SU-DHL-6 (cell line): ENCODE results near the gene LRRC75A.

Experiments
- H2AFZ ChIP-seq: fragments of 200-600 bp; sonication (generic); 2 replicates; pipeline ENCODE4 v1.6.1; 2014; ENCODE audit warnings: low read depth, mild to moderate bottlenecking, moderate library complexity, mixed read lengths, antibody characterized with exemption, low read length; ENCODE audit not compliant: severe bottlenecking
- H3F3A ChIP-seq: fragments of 200-600 bp; shearing (Covaris generic); 2 replicates; pipeline ENCODE4 v1.6.0; 2016; ENCODE audit warnings: antibody characterized with exemption, mild to moderate bottlenecking; ENCODE audit not compliant: insufficient read depth
- H3K27ac ChIP-seq: fragments of 200-600 bp; sonication (generic); 2 replicates; pipeline ENCODE4 v1.5.1; 2016; ENCODE audit warnings: low read depth, mild to moderate bottlenecking, low read length, moderate library complexity, mixed read lengths
- H3K27me3 ChIP-seq: fragments of 200-600 bp; sonication (generic), shearing (Covaris generic); 2 replicates; pipeline ENCODE4 v1.6.0; 2014; ENCODE audit warnings: mild to moderate bottlenecking, low read length
- H3K36me3 ChIP-seq: fragments of 200-600 bp; sonication (generic); 2 replicates; pipeline ENCODE4 v1.6.1; 2014; ENCODE audit warnings: mild to moderate bottlenecking, low read length, mixed read lengths
- H3K4me2 ChIP-seq: fragments of 300-600, 200-600 bp; shearing (Covaris generic), sonication (generic); 2 replicates; pipeline ENCODE4 v1.6.0; 2014; ENCODE audit warnings: low read length, low read depth, mild to moderate bottlenecking; ENCODE audit not compliant: poor library complexity, severe bottlenecking
- H3K4me3 ChIP-seq: fragments of 200-600 bp; sonication (generic); 2 replicates; pipeline ENCODE4 v1.5.1; 2014; ENCODE audit warnings: antibody characterized with exemption, low read length, mild to moderate bottlenecking, mixed read lengths; ENCODE audit not compliant: insufficient read depth, poor library complexity, severe bottlenecking
- H3K79me2 ChIP-seq: fragments of 200-600 bp; sonication (generic); 2 replicates; pipeline ENCODE4 v1.6.1; 2014; ENCODE audit warnings: mild to moderate bottlenecking, low read length, moderate library complexity; ENCODE audit not compliant: insufficient read depth
- H3K9ac ChIP-seq: fragments of 200-600 bp; sonication (generic); 2 replicates; pipeline ENCODE4 v1.7.0; 2014; ENCODE audit warnings: mild to moderate bottlenecking, low read length
- H3K9me2 ChIP-seq: fragments of 200-600 bp; sonication (generic); replicated peaks from 2 replicates; pipeline ENCODE4 v1.6.1; 2014; ENCODE audit warnings: low read length; ENCODE audit not compliant: insufficient read depth
- H3K9me3 ChIP-seq: fragments of 200-600 bp; sonication (generic); 2 replicates; pipeline ENCODE4 v1.6.1; 2014; ENCODE audit warnings: low read length, mixed read lengths; ENCODE audit not compliant: insufficient read depth
- H4K20me1 ChIP-seq: fragments of 200-600 bp; sonication (generic); 2 replicates; pipeline ENCODE4 v1.6.1; 2014; ENCODE audit warnings: low read depth, mild to moderate bottlenecking, antibody characterized with exemption, low read length, moderate library complexity, mixed read lengths
- EZH2phosphoT487 ChIP-seq: fragments of 200-600 bp; sonication (generic), shearing (Covaris generic); conservative IDR thresholded peaks from 2 replicates; pipeline ENCODE4 v1.6.1; 2018; ENCODE audit warnings: mild to moderate bottlenecking, antibody characterized with exemption, low read length, moderate library complexity, mixed read lengths
- TF ChIP-seq, protein P1 (sequence below): fragments of 200-600 bp; sonication (generic); IDR thresholded peaks from one replicate; pipeline ENCODE4 v1.5.1; 2017; ENCODE audit warnings: antibody characterized with exemption, mild to moderate bottlenecking, low read length, moderate library complexity; ENCODE audit not compliant: insufficient read depth, poor library complexity, severe bottlenecking

Gene LRRC75A

DNA sequence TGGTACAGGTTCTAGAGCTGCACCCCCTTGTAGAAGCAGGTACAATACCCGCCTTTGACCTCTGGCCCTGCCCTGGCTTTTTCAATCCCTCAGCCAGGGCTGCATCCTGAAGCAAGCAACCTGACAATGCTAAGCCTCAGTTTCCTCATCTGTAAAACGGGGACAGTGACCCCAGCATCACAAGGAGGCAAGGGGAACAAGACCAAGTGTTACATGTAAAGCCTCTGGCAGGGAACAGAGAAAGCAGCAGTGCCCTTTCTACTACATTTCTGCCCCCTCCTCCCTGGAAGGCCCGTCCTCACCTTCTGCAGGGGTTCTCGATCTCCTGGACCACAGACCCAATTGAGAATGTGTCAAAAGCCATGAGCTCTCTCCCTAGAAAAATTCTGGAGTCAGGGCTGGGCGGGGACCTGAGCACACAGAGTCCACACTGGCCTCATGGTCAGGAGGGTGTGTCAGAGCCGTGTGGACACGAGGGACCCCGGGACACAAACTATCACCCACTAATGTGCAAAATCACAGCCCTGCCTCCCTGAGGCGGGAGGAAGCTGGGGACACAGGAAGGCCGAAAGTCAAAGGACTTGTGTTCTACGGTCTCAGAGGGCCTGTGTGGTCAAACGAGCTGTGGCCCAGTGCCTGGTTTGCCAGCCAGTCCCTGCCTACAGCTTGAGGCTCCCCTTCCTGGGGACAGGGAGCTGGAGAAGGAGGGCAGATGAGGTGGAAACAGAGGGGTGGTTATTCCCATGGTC lies 27.5 kb downstream of the LRRC75A start:
- Histone ChIP-seq H4K20me1 (no peaks in the 10 kb centered on the region), H3K9ac (no peak overlapping the region), H3F3A (no peaks in the 10 kb centered on the region), H3K79me2 (no peaks in the 10 kb centered on the region), H3K9me3 (no peaks in the 10 kb centered on the region), H3K9me2 (no peaks in the 10 kb centered on the region), H3K36me3 (no peaks in the 10 kb centered on the region), H3K4me2 (no peak overlapping the region), H3K4me3 (no peak overlapping the region), H3K27ac (no peak overlapping the region), H3K27me3 (no peaks in the 10 kb centered on the region), H2AFZ (no peak overlapping the region)
- TF ChIP-seq EZH2phosphoT487: no peak
- TF ChIP-seq, protein P1, sequence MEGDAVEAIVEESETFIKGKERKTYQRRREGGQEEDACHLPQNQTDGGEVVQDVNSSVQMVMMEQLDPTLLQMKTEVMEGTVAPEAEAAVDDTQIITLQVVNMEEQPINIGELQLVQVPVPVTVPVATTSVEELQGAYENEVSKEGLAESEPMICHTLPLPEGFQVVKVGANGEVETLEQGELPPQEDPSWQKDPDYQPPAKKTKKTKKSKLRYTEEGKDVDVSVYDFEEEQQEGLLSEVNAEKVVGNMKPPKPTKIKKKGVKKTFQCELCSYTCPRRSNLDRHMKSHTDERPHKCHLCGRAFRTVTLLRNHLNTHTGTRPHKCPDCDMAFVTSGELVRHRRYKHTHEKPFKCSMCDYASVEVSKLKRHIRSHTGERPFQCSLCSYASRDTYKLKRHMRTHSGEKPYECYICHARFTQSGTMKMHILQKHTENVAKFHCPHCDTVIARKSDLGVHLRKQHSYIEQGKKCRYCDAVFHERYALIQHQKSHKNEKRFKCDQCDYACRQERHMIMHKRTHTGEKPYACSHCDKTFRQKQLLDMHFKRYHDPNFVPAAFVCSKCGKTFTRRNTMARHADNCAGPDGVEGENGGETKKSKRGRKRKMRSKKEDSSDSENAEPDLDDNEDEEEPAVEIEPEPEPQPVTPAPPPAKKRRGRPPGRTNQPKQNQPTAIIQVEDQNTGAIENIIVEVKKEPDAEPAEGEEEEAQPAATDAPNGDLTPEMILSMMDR: no peak

DNA sequence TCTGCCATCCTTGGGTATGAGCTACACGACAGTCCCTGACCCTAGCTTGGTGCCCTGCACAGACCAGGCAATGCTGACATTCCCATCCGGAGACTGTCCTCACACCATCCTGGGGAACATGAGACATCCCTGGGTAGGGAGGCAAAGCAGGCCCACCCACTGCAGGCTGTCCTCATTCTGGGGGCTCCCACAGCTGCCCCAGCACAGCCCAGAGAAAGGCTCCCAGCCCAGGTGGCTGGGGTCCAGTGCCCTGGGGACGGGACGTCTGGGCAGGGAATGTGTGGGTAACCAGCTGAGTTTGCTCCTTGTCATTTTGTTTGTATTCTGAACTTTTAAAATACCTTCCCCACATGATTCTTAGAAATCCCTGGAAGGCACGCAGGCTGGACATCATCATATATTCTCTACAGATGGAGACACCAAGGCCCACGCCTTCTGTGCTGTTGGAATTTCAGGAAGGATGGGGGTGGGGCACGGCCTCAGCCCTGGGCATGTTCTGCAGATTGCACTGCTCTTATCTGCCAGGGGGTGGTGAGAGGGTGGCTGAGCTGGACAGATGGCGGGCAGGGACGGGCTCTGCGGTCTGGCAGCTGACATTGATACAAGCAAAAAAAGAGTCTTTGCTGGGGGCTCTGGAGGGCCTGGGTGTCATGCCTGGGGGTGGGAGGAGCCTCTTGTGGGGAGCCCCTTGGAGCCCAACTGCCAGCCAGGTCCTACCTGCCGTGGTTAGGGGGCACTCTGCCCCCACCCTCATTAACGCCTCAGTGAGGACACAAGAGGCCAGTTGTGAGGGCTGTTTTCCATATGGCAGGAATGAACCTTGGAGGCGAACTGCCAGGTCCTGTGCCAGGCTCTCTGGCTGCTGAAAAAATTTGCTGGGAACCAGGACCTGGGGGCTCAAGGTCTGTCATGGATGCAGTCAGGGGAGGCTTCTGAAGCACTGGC lies 28.4 kb downstream of the LRRC75A start:
- Histone ChIP-seq H3K27ac (no peak overlapping the region), H3K79me2 (no peaks in the 10 kb centered on the region), H3K4me3 (no peak overlapping the region), H3K36me3 (no peaks in the 10 kb centered on the region), H3K4me2 (no peak overlapping the region), H4K20me1 (no peaks in the 10 kb centered on the region), H3K27me3 (no peaks in the 10 kb centered on the region), H3K9ac (no peak overlapping the region), H3F3A (no peaks in the 10 kb centered on the region), H2AFZ (no peak overlapping the region), H3K9me3 (no peaks in the 10 kb centered on the region), H3K9me2 (no peaks in the 10 kb centered on the region)
- TF ChIP-seq, protein P1: no peak
- TF ChIP-seq EZH2phosphoT487: no peak

DNA sequence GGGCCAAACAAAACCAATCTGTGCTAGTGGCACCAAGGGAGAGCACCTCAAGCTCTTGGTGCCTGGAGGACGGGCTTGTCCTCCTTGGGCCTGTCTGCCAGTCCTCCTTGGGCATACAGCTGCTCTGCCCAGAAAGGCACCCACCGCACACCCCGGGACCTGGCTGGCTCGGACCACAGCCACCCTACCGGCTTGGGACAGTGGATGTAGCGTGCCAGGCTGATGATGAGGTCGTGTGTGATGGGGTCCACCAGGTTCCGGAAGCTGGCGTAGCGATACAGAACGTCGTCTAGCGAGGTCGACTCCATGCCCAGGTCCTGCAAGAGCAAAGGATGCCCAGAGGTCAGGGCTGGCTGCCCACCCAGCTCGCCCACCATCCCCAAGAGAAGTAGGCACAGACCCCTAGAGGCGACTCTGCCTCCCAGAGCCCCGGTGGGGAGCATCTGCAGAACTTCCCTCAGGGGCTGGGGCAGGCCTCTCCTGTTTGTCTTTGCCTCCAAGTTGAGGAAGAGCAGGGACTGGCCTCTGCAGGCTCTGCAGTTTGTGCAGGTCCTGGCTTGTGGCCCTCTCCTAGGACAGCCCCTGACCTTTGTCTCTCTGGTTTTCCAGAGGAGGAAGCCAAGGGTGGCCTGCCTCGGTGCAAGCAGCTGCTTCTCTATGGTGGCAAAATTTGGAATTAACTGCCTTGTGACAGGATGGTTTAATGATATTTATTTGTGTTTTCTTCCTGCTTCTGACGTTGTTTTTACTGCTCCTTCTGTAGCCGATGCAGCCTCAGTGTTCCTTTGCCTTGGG lies 29.7 kb downstream of the LRRC75A start:
- TF ChIP-seq EZH2phosphoT487: no peak
- TF ChIP-seq, protein P1: no peak
- H3K79me2 ChIP-seq: no peaks in the 10 kb centered on the region
- H4K20me1 ChIP-seq: no peaks in the 10 kb centered on the region

More for the DNA sequence above, 29.7 kb downstream of the LRRC75A start:
- H2AFZ ChIP-seq: no peak overlapping the region
- no peak overlapping the region for H3K27ac ChIP-seq
- H3K9ac ChIP-seq: no peak overlapping the region
- no peaks in the 10 kb centered on the region for H3K27me3 ChIP-seq
- H3K36me3 ChIP-seq: no peaks in the 10 kb centered on the region
- H3F3A ChIP-seq: no peaks in the 10 kb centered on the region
- no peak overlapping the region for H3K4me3 ChIP-seq
- H3K4me2 ChIP-seq: no peak overlapping the region
- no peaks in the 10 kb centered on the region for H3K9me3 ChIP-seq
- H3K9me2 ChIP-seq: no peaks in the 10 kb centered on the region
